B cell (primary cell): Measurements from ENCODE around the gene RAD21L1. TPM values are rescaled to one million over a fixed set of nuclear protein-coding genes. Genes with fewer than 3 reads are reported as not detected.
A peak's percentile ranks its signal among the peaks of the same experiment; 100 is the strongest.

ENCODE experiments used
- ATAC-seq: fragments of 200-7000 bp; cut with Tn5 transposase; one replicate; pipeline ENCODE4 v1.10.0; 2021; ENCODE audit warnings: low read depth, mild to moderate bottlenecking, moderate number of reproducible peaks, moderate library complexity
- CTCF ChIA-PET: fragments of 350-600 bp; sonication (Branson Sonifier 250); formaldehyde crosslinking; loops from one replicate; lab custom pipeline; 2021; ENCODE audit warnings: antibody characterized with exemption, inconsistent platforms; lab: Charles Lee
- POLR2A ChIA-PET: fragments of 350-600 bp; sonication (Branson Sonifier 250); formaldehyde crosslinking; loops from one replicate; lab custom pipeline; 2021; ENCODE audit warnings: antibody characterized with exemption; lab: Charles Lee
- DNase-seq: peaks from one replicate; pipeline ENCODE4 v3.0.0; 2013
- H2AFZ ChIP-seq: 2 replicates; pipeline ENCODE4 v1.6.1; 2012; ENCODE audit warnings: mild to moderate bottlenecking, low read depth, low read length; ENCODE audit not compliant: insufficient read depth, poor library complexity, severe bottlenecking
- H3K27ac ChIP-seq, 2 donors: 1 replicate in 1 of 2; 2 replicates in 1 of 2; pipeline ENCODE4 v1.5.1; 2012 to 2013; ENCODE audit warnings: low read length in 2 of 2, mild to moderate bottlenecking in 2 of 2, moderate library complexity in 1 of 2
- H3K27me3 ChIP-seq, 4 experiments: fragments of 200-600 bp in 1 of 4; sonication (generic) in 1 of 4; replicated peaks in 1 of 4; 1 replicate in 2 of 4; 2 replicates in 2 of 4; pipeline versions ENCODE4 v1.6.1 to v1.7.0; 2013 to 2016; ENCODE audit warnings: low read length in 3 of 4, mild to moderate bottlenecking in 2 of 4, mixed read lengths in 1 of 4, moderate library complexity in 1 of 4; ENCODE audit not compliant: insufficient read depth in 4 of 4, control insufficient read depth in 3 of 4; ENCODE audit errors: control extremely low read depth in 1 of 4
- H3K36me3 ChIP-seq, 2 experiments: replicated peaks in 1 of 2; 1 replicate in 1 of 2; 2 replicates in 1 of 2; pipeline versions ENCODE4 v1.6.1 to v1.7.1; 2013; ENCODE audit warnings: low read length in 1 of 2; ENCODE audit not compliant: insufficient read depth in 2 of 2, control insufficient read depth in 1 of 2; ENCODE audit errors: control extremely low read depth in 1 of 2, extremely low read depth in 1 of 2
- H3K4me1 ChIP-seq, 2 donors: fragments of 200-600 bp in 1 of 2; sonication (generic) in 1 of 2; 1 replicate in 1 of 2; 2 replicates in 1 of 2; pipeline versions ENCODE4 v1.5.1 to v1.6.1; 2013 to 2017; ENCODE audit warnings: low read length in 2 of 2; ENCODE audit not compliant: control insufficient read depth in 2 of 2, insufficient read depth in 2 of 2
- H3K4me2 ChIP-seq: replicated peaks from 2 replicates; pipeline ENCODE3; 2012; ENCODE audit warnings: mild to moderate bottlenecking, low read depth, low read length; ENCODE audit not compliant: poor library complexity, severe bottlenecking
- H3K4me3 ChIP-seq, 5 experiments: fragments of 200-600 bp in 1 of 5; sonication (generic) in 1 of 5; 1 replicate in 3 of 5; 2 replicates in 2 of 5; pipeline versions ENCODE4 v1.5.1 to v1.7.0; 2011 to 2016; ENCODE audit warnings: low read length in 4 of 5, mild to moderate bottlenecking in 4 of 5, low read depth in 2 of 5, control low read depth in 1 of 5, moderate library complexity in 1 of 5; ENCODE audit not compliant: insufficient read depth in 1 of 5; ENCODE audit errors: control extremely low read depth in 1 of 5, extremely low read depth in 1 of 5
- H3K79me2 ChIP-seq: fragments of 200-600 bp; sonication (generic); one replicate; pipeline ENCODE4 v1.6.0; 2016; ENCODE audit warnings: low read length; ENCODE audit not compliant: control insufficient read depth, insufficient read depth
- H3K9ac ChIP-seq: fragments of 200-600 bp; sonication (generic); 2 replicates; pipeline ENCODE4 v1.6.1; 2017; ENCODE audit warnings: mild to moderate bottlenecking, low read length, moderate library complexity
- H3K9me3 ChIP-seq, 3 donors: one replicate each; pipeline versions ENCODE4 v1.6.1 to v1.7.1; 2013; ENCODE audit warnings: low read length in 2 of 3; ENCODE audit not compliant: control insufficient read depth in 2 of 3, insufficient read depth in 1 of 3; ENCODE audit errors: control extremely low read depth in 1 of 3
- H4K20me1 ChIP-seq: 2 replicates; pipeline ENCODE4 v1.6.0; 2012; ENCODE audit warnings: mild to moderate bottlenecking, low read length; ENCODE audit not compliant: insufficient read depth, control insufficient read depth, poor library complexity, severe bottlenecking
- H3K27ac Mint-ChIP-seq: one replicate; pipeline ENCODE4 v1.8.0; 2021; ENCODE audit warnings: mixed read lengths
- H3K27me3 Mint-ChIP-seq: one replicate; pipeline ENCODE4 v1.8.0; 2021; ENCODE audit warnings: mixed read lengths
- H3K4me1 Mint-ChIP-seq: one replicate; pipeline ENCODE4 v1.8.0; 2021; ENCODE audit warnings: mixed read lengths
- H3K4me3 Mint-ChIP-seq: one replicate; pipeline ENCODE4 v1.8.0; 2021; ENCODE audit warnings: mixed read lengths
- H3K9me3 Mint-ChIP-seq: one replicate; pipeline ENCODE4 v1.8.0; 2022; ENCODE audit warnings: mixed read lengths; ENCODE audit not compliant: insufficient read depth
- CTCF ChIP-seq: fragments of 200-600 bp; IDR thresholded peaks from one replicate; pipeline ENCODE4 v1.8.0; 2022; ENCODE audit warnings: antibody characterized with exemption, mild to moderate bottlenecking
- WGBS: methylation state at CpG from one replicate; pipeline ENCODE4 v1.1.5; 2013; ENCODE audit warnings: missing lambda C conversion rate; ENCODE audit not compliant: insufficient coverage; 5-methylcytosine and 5-hydroxymethylcytosine counted together
- intact Hi-C: fragments of 100-400 bp; cut with micrococcal nuclease; formaldehyde crosslinking; loops from one replicate; pipeline ENCODE4 v1.10.0; 2022
- polyA plus RNA-seq: library from polyadenylated mRNA; depleted of rRNA; stranded (reverse); fragments of >200 nt; gene quantifications from 2 replicates; pipeline ENCODE4 v1.2.3, GENCODE V29; 2012
- total RNA-seq, 2 donors: library from RNA; stranded (reverse); fragments of 120-200 nt in 1 of 2; gene quantifications; 1 replicate in 1 of 2; 2 replicates in 1 of 2; pipeline versions ENCODE4 v1.2.3 to v1.2.4, GENCODE V29; 2013 to 2022

The RAD21L1 gene
- total and polyA plus RNA-seq, 2 donors (not counting 1 experiment from before 2014, with no cell fraction given): not detected

- ChIA-PET CTCF (interaction anchor here (1.2 to 1.5 kb wide), 2 partner anchors 170 to 200 kb away, joined by 4 to 5 read pairs; partner anchors contain the start of gene NSFL1C), POLR2A (interaction anchor here (0.7 kb wide), 1 partner anchor 580 kb away, joined by 4 read pairs; no protein-coding TSS in a partner anchor)
- peak overlapping the region; percentile 91 for H3K4me2 ChIP-seq
- H3K4me3 ChIP-seq: no peak overlapping the region
- H4K20me1 ChIP-seq: no peaks in the 10 kb centered on the region
- peak overlapping the region; percentile 85 for H2AFZ ChIP-seq
- peaks cover 0 to 13% (median 6%) of the 10 kb centered on the region in 4 experiments for H3K27me3 ChIP-seq
- Mint-ChIP-seq H3K4me1 (peaks cover 13% of the 10 kb centered on the region), H3K27ac (no peak overlapping the region), H3K9me3 (no peaks in the 10 kb centered on the region), H3K27me3 (peaks cover 6% of the 10 kb centered on the region), H3K4me3 (peak overlapping the region; percentile 91)
- no peak for TF ChIP-seq CTCF
- H3K36me3 ChIP-seq: no peaks in the 10 kb centered on the region
- ATAC-seq (no peak), DNase-seq (no peak)
- H3K79me2 ChIP-seq: no peaks in the 10 kb centered on the region
- no peak overlapping the region for H3K27ac ChIP-seq
- intact Hi-C loops: loop anchor here (5.0 kb wide), 1 partner anchor 150 kb away; the partner anchor contains the start of gene PSMF1
- 95% methylated on average over 7 of the region's 8 CpGs for WGBS
- H3K9me3 ChIP-seq: peaks cover 2 to 7% (median 4%) of the 10 kb centered on the region in 3 donors
- H3K9ac ChIP-seq: peak overlapping the region; percentile 61
- H3K4me1 ChIP-seq: peaks cover 9 to 15% of the 10 kb centered on the region in 2 donors
Measured at GRCh38 chr20:1267161-1267560, 41.3 kb downstream of the RAD21L1 start.

- no peak overlapping the region for H3K27ac ChIP-seq
- 97% methylated on average over 3 of the region's 3 CpGs for WGBS
Measured at GRCh38 chr20:1267809-1268374, 42.0 kb downstream of the RAD21L1 start.

More at GRCh38 chr20:1267809-1268374, 42.0 kb downstream of the RAD21L1 start:
- Histone ChIP-seq H3K4me1 (peaks cover 9 to 15% of the 10 kb centered on the region in 2 donors), H3K9me3 (peaks cover 0 to 3% (median 0%) of the 10 kb centered on the region in 3 donors), H2AFZ (no peak overlapping the region), H3K9ac (no peak overlapping the region), H3K4me2 (no peak overlapping the region), H3K79me2 (no peaks in the 10 kb centered on the region), H3K4me3 (no peak overlapping the region), H3K27me3 (peaks cover 0 to 10% (median 1%) of the 10 kb centered on the region in 4 experiments), H4K20me1 (no peaks in the 10 kb centered on the region), H3K36me3 (no peaks in the 10 kb centered on the region)
- ATAC-seq: no peak
- intact Hi-C loops: loop anchor here (5.0 kb wide), 1 partner anchor 151 kb away; the partner anchor contains the start of gene PSMF1
- Mint-ChIP-seq H3K4me1 (peaks cover 13% of the 10 kb centered on the region), H3K27me3 (peaks cover 3% of the 10 kb centered on the region), H3K4me3 (peak overlapping the region; percentile 91), H3K9me3 (no peaks in the 10 kb centered on the region), H3K27ac (no peak overlapping the region)
- no peak for TF ChIP-seq CTCF
- POLR2A ChIA-PET: interaction anchor here (0.7 kb wide), 1 partner anchor 579 kb away, joined by 4 read pairs; no protein-coding TSS in a partner anchor
- CTCF ChIA-PET: interaction anchor here (0.6 kb wide), 1 partner anchor 1741 kb away, joined by 3 read pairs; no protein-coding TSS in a partner anchor
- no peak for DNase-seq
